ENCODE measurements around the gene ZC3H4.

The ZC3H4 gene

GRCh38 chr19:47040869-47041268 is 72.7 kb downstream of the ZC3H4 start:
- TF ChIP-seq, protein P1, sequence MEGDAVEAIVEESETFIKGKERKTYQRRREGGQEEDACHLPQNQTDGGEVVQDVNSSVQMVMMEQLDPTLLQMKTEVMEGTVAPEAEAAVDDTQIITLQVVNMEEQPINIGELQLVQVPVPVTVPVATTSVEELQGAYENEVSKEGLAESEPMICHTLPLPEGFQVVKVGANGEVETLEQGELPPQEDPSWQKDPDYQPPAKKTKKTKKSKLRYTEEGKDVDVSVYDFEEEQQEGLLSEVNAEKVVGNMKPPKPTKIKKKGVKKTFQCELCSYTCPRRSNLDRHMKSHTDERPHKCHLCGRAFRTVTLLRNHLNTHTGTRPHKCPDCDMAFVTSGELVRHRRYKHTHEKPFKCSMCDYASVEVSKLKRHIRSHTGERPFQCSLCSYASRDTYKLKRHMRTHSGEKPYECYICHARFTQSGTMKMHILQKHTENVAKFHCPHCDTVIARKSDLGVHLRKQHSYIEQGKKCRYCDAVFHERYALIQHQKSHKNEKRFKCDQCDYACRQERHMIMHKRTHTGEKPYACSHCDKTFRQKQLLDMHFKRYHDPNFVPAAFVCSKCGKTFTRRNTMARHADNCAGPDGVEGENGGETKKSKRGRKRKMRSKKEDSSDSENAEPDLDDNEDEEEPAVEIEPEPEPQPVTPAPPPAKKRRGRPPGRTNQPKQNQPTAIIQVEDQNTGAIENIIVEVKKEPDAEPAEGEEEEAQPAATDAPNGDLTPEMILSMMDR (IDR thresholded peaks at IDR 0.05; ENCODE audit: control insufficient read depth, extremely low read depth, insufficient read depth), result no peak
- DNase-seq (ENCODE audit: low read depth), result no peak

DNA sequence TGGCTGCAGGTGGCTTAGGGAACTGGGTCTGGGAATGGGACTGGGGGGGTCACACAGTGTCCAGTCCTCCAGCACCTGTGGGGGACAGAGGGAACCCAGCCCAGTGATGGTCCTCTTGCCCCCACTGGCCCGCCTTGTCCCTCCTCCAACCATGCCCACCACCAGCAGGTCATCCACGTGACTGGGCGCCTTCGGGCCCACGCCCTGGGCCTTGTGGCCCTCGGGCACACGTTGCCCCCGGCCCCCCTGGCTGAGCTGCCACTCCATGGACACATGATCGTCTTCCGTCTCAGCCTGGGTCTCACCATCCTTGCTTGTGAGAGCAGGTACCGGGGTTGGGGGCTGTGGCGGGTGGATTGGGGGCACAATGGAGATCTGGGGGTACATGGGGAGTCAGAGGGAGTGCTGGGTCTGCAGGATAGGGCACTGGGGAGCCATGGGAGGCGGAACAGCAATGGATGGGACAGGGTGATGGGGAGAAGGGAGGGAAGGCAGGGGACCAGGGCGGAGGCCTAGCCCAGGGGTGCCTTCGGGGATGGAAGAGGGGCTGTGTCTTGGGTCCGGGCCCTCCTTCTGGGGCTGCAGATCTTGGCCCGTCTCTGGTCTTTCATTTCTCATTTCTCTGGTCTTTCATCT is 74.2 kb downstream of the ZC3H4 start:
- TF ChIP-seq, protein P1 (IDR thresholded peaks at IDR 0.05; ENCODE audit: control insufficient read depth, extremely low read depth, insufficient read depth), result no peak
- DNase-seq (ENCODE audit: low read depth), result no peak
- no peak overlapping the region for H3K4me3 ChIP-seq (ENCODE audit: low read depth, low read length)

More at GRCh38 chr19:47040869-47041268, 72.7 kb downstream of the ZC3H4 start:
- H3K4me3 ChIP-seq (ENCODE audit: low read depth, low read length), result no peak overlapping the region

DNA sequence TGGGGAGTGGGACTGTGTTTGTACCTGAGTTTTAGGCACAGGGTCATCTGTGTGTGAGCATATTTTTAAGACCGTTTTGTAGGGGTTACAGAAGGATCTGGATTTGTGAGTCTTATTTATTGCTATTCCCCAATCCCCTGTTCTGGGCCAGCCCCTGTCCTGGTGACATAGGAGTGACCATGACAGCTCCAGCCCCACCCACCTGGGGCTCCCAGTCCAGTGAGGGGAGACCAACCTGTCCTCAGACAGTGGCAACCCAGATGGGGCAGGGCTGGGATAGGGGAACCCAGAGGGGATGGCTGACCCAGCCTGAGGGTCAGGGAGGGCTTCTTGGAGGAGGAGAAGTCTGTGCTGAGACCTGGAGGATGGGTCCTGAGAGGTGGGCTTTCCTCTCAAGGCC is 75.8 kb downstream of the ZC3H4 start:
- no peak overlapping the region for H3K4me3 ChIP-seq (ENCODE audit: low read depth, low read length)
- TF ChIP-seq, protein P1 (IDR thresholded peaks at IDR 0.05; ENCODE audit: control insufficient read depth, extremely low read depth, insufficient read depth), result no peak
- no peak for DNase-seq (ENCODE audit: low read depth)

DNA sequence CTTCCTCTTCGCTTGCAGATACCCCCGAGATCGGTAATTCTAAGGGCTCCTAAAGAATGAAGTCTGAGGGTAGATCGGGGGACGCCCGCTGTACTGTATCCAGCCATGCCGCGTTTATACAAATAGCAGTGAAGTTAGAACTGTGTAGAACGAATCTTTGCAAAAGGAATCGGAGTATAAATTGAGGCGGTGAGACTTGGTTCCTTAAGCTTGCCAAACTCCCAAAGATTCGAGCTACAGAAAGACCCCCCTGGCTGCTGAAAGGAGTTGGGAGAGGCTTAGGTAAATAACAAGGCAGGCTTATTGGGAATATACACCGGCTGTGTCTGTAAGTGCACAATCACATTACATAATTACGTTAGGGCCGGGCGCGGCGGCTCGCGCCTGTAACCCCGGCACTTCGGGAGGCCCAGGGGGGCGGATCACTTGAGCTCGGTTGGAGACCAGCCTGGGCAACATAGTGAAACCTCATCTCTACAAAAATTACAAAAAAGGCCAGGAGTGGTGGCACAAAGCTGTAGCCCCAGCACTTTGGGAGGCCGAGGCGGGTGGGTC is 77.4 kb downstream of the ZC3H4 start:
- H3K4me3 ChIP-seq (ENCODE audit: low read depth, low read length), result peak overlapping the region; percentile 47
- TF ChIP-seq, protein P1 (IDR thresholded peaks at IDR 0.05; ENCODE audit: control insufficient read depth, extremely low read depth, insufficient read depth), result no peak
- DNase-seq (ENCODE audit: low read depth), result no peak

- H3K4me3 ChIP-seq (ENCODE audit: low read depth, low read length), result peak overlapping the region; percentile 47
- TF ChIP-seq, protein P1 (IDR thresholded peaks at IDR 0.05; ENCODE audit: control insufficient read depth, extremely low read depth, insufficient read depth), result peak; percentile 69
- no peak for DNase-seq (ENCODE audit: low read depth)
Observed at GRCh38 chr19:47035127-47036096, 78.2 kb downstream of the ZC3H4 start.

- TF ChIP-seq, protein P1 (IDR thresholded peaks at IDR 0.05; ENCODE audit: control insufficient read depth, extremely low read depth, insufficient read depth), result peak; percentile 69
- H3K4me3 ChIP-seq (ENCODE audit: low read depth, low read length), result no peak overlapping the region
- DNase-seq (ENCODE audit: low read depth), result no peak
Observed at GRCh38 chr19:47032171-47032811, 81.3 kb downstream of the ZC3H4 start.

Measured in LNCaP clone FGC (cell line).